ENCODE data around the gene RPGRIP1L. TPM values are rescaled to one million over a fixed set of nuclear protein-coding genes. Genes with fewer than 3 reads are reported as not detected.

The RPGRIP1L gene
- total and polyA plus RNA-seq, 2 of the 13 experiments (the other 11 are each of a cell fraction or from before 2014, with no cell fraction given), result 5.0 to 13.5 TPM

GRCh38 chr16:53703590-53704444 is at the start of gene RPGRIP1L, which contains the start of gene FTO (continued):
- TF ChIP-seq ZNF687 (CRISPR knock-in tag; IDR thresholded peaks at IDR 0.05) (peak; percentile 96), ZNF569 (CRISPR knock-in tag; IDR thresholded peaks at IDR 0.05; ENCODE audit: borderline replicate concordance) (no peak), ZNF337 (CRISPR knock-in tag; IDR thresholded peaks at IDR 0.05; ENCODE audit: borderline replicate concordance, low read depth) (no peak), ZNF652 (CRISPR knock-in tag; IDR thresholded peaks at IDR 0.05; ENCODE audit: borderline replicate concordance, low read depth) (peak; percentile 44; the same call in 1 of the 2 replicates), ZBTB49 (CRISPR knock-in tag; IDR thresholded peaks at IDR 0.05; ENCODE audit: borderline replicate concordance) (no peak), ZBTB44 (CRISPR knock-in tag; IDR thresholded peaks at IDR 0.05) (no peak), ZNF160 (CRISPR knock-in tag; IDR thresholded peaks at IDR 0.05) (no peak), ZNF841 (CRISPR knock-in tag; IDR thresholded peaks at IDR 0.05; ENCODE audit: borderline replicate concordance) (no peak), TOE1 (CRISPR knock-in tag; IDR thresholded peaks at IDR 0.05) (peak; percentile 87), NCOA5 (CRISPR knock-in tag; IDR thresholded peaks at IDR 0.05) (no peak), ZKSCAN1 (IDR thresholded peaks at IDR 0.05; ENCODE audit: low read length) (no peak), SNAPC2 (CRISPR knock-in tag; IDR thresholded peaks at IDR 0.05) (no peak; the same call in 1 of the 2 replicates), TMF1 (CRISPR knock-in tag; IDR thresholded peaks at IDR 0.05; ENCODE audit: low read depth) (no peak), ZNF607 (CRISPR knock-in tag; IDR thresholded peaks at IDR 0.05; ENCODE audit: borderline replicate concordance) (peak; percentile 77; the same call in 1 of the 2 replicates), ZMAT3 (CRISPR knock-in tag; conservative IDR thresholded peaks at IDR 0.05) (peak; percentile 89; the same call in 1 of the 2 replicates), ZNF674 (CRISPR knock-in tag; IDR thresholded peaks at IDR 0.05; ENCODE audit: low read depth) (no peak), PREB (CRISPR knock-in tag; IDR thresholded peaks at IDR 0.05) (0 out of 2 replicates have a peak, but pooled peaks have one; percentile 61), IRX3 (CRISPR knock-in tag; IDR thresholded peaks at IDR 0.05; ENCODE audit: borderline replicate concordance, low read depth) (0 out of 2 replicates have a peak, but pooled peaks have one; percentile 62), ZFP36 (IDR thresholded peaks at IDR 0.05; ENCODE audit: borderline replicate concordance, low read depth, low read length, partially characterized antibody) (no peak), TRIM24 (CRISPR knock-in tag; IDR thresholded peaks at IDR 0.05) (no peak)
